A549 (cell line): ENCODE measurements around the gene DYNC1I1.

ENCODE experiments used
- CTCF ChIP-seq: fragments of >200 bp; sonication (Bioruptor Twin); formaldehyde crosslinking; IDR thresholded peaks from 3 replicates; pipeline ENCODE4 v1.5.1; 2016
- HEYL ChIP-seq: fragments of 250-450 bp; sonication (Bioruptor Pico); IDR thresholded peaks from 2 replicates; pipeline ENCODE4 v1.8.0; 2021; ENCODE audit warnings: mild to moderate bottlenecking, moderate library complexity
- KDM5A ChIP-seq: fragments of 200-600 bp; sonication (generic); IDR thresholded peaks from 2 replicates; pipeline ENCODE4 v1.6.1; 2016; ENCODE audit warnings: antibody characterized with exemption, mild to moderate bottlenecking

- TF ChIP-seq HEYL (CRISPR knock-in tag) = no peak
- no peak for TF ChIP-seq KDM5A
- TF ChIP-seq CTCF = no peak
Measured at GRCh38 chr7:96009148-96009547, 236.8 kb downstream of the DYNC1I1 start.
